HCT116 (cell line): Measurements from ENCODE around the gene PLCD3. TPM values are rescaled to one million over a fixed set of nuclear protein-coding genes. Genes with fewer than 3 reads are reported as not detected.

Source experiments
- ATAC-seq: fragments of 200-7000 bp; cut with Tn5 transposase; 2 replicates; pipeline ENCODE4 v1.9.1; 2020; ENCODE audit warnings: mild to moderate bottlenecking, moderate library complexity
- BruUV-seq: library from RNA; stranded (reverse); fragments of 400-500 nt; replicated peaks from 2 replicates; lab custom pipeline; 2021; lab: Mats Ljungman, UMichigan
- CTCF ChIA-PET: fragments of 300-600 bp; sonication (Branson Sonifier 250); formaldehyde crosslinking; loops from one replicate; lab custom pipeline; 2021; ENCODE audit warnings: antibody characterized with exemption; lab: Charles Lee
- POLR2A ChIA-PET: fragments of 300-600, 350-600 bp; sonication (Branson Sonifier 250); formaldehyde crosslinking; loops from one replicate; lab custom pipeline; 2021; ENCODE audit warnings: antibody characterized with exemption; lab: Charles Lee
- RAD21 ChIA-PET, 2 experiments: fragments of 300-600 bp; sonication (Branson Sonifier 250); formaldehyde crosslinking; loops; one replicate each; lab custom pipeline; 2023; ENCODE audit warnings: low total read pairs in 2 of 2; ENCODE audit not compliant: uncharacterized antibody in 2 of 2, unreplicated experiment in 2 of 2, low non-redundant PET in 1 of 2; lab: Charles Lee
- DNase-seq: peaks from one replicate; pipeline ENCODE4 v3.0.0-alpha.2; 2010; ENCODE audit warnings: low read depth, low spot score
- H2AFZ ChIP-seq: fragments of 200-600 bp; shearing (Covaris generic), sonication (generic); 2 replicates; pipeline ENCODE4 v1.6.1; 2017; ENCODE audit warnings: low read depth, mixed run types, mixed read lengths, antibody characterized with exemption, low read length; ENCODE audit not compliant: poor library complexity, severe bottlenecking
- H3K27ac ChIP-seq: 2 replicates; pipeline ENCODE4 v1.5.1; 2012; ENCODE audit warnings: low read depth, low read length
- H3K27me3 ChIP-seq: fragments of 200-600 bp; sonication (generic); 2 replicates; pipeline ENCODE4 v1.6.1; 2016; ENCODE audit warnings: mixed run types, low read length, mixed read lengths; ENCODE audit not compliant: insufficient read depth
- H3K36me3 ChIP-seq, 2 experiments: fragments of 200-500 bp in 1 of 2; fragments of 200-600 bp in 1 of 2; sonication (Bioruptor generic) in 1 of 2; sonication (generic) in 1 of 2; 2 replicates each; pipeline versions ENCODE4 v1.5.1 to v1.6.1; 2014 to 2016; ENCODE audit warnings: low read length in 2 of 2, inconsistent platforms in 1 of 2, mixed read lengths in 1 of 2, mixed run types in 1 of 2; ENCODE audit not compliant: insufficient read depth in 2 of 2, control insufficient read depth in 1 of 2
- H3K4me1 ChIP-seq, 2 experiments: fragments of 200-600 bp in 1 of 2; sonication (generic) in 1 of 2; 2 replicates each; pipeline versions ENCODE4 v1.5.1 to v1.6.1; 2012 to 2017; ENCODE audit warnings: low read length in 2 of 2, inconsistent platforms in 1 of 2, mild to moderate bottlenecking in 1 of 2, mixed read lengths in 1 of 2, mixed run types in 1 of 2, moderate library complexity in 1 of 2; ENCODE audit not compliant: insufficient read depth in 2 of 2, control insufficient read depth in 1 of 2
- H3K4me2 ChIP-seq: fragments of 200-600 bp; sonication (generic); 2 replicates; pipeline ENCODE4 v1.6.1; 2017; ENCODE audit warnings: mixed run types, low read length, mixed read lengths
- H3K4me3 ChIP-seq, 2 experiments: fragments of 200-600 bp in 1 of 2; sonication (generic) in 1 of 2; replicated peaks in 1 of 2; 2 replicates each; pipeline ENCODE4 v1.5.1; 2011 to 2016; ENCODE audit warnings: low read length in 2 of 2, control low read depth in 1 of 2, low read depth in 1 of 2, mild to moderate bottlenecking in 1 of 2, mixed read lengths in 1 of 2, mixed run types in 1 of 2
- H3K79me2 ChIP-seq: fragments of 200-600 bp; sonication (generic); 2 replicates; pipeline ENCODE4 v1.6.1; 2017; ENCODE audit warnings: mild to moderate bottlenecking, mixed run types, low read length, moderate library complexity, mixed read lengths; ENCODE audit not compliant: insufficient read depth
- H3K9ac ChIP-seq: fragments of 200-600 bp; sonication (generic); 2 replicates; pipeline ENCODE4 v1.6.1; 2016; ENCODE audit warnings: low read length, mixed read lengths
- H3K9me2 ChIP-seq: fragments of 200-600 bp; sonication (generic), shearing (Covaris generic); 2 replicates; pipeline ENCODE4 v1.6.1; 2017; ENCODE audit warnings: mixed run types, mild to moderate bottlenecking, moderate library complexity; ENCODE audit not compliant: insufficient read depth
- H3K9me3 ChIP-seq, 2 experiments: fragments of 200-500 bp in 1 of 2; fragments of 200-600 bp in 1 of 2; sonication (Bioruptor generic) in 1 of 2; sonication (generic) in 1 of 2; 2 replicates each; pipeline ENCODE4 v1.6.1; 2014 to 2017; ENCODE audit warnings: low read length in 2 of 2, mixed read lengths in 2 of 2, inconsistent platforms in 1 of 2, low read depth in 1 of 2, mild to moderate bottlenecking in 1 of 2, mixed run types in 1 of 2, moderate library complexity in 1 of 2; ENCODE audit not compliant: control insufficient read depth in 1 of 2, insufficient read depth in 1 of 2
- H4K20me1 ChIP-seq: fragments of 200-600 bp; sonication (generic), shearing (Covaris generic); 2 replicates; pipeline ENCODE4 v1.6.1; 2017; ENCODE audit warnings: mixed run types, mild to moderate bottlenecking, moderate library complexity; ENCODE audit not compliant: insufficient read depth
- CBX3 ChIP-seq: IDR thresholded peaks from 2 replicates; pipeline ENCODE4 v1.6.1; 2012; ENCODE audit warnings: low read depth
- REST ChIP-seq: IDR thresholded peaks from 2 replicates; pipeline ENCODE4 v1.6.1; 2012; ENCODE audit warnings: low read depth
- SP1 ChIP-seq: IDR thresholded peaks from 2 replicates; pipeline ENCODE4 v1.6.1; 2012; ENCODE audit warnings: low read depth
- YY1 ChIP-seq: IDR thresholded peaks from 2 replicates; pipeline ENCODE4 v1.6.1; 2011; ENCODE audit warnings: low read length, low read depth, moderate library complexity, mild to moderate bottlenecking; ENCODE audit not compliant: insufficient replicate concordance; ENCODE audit errors: extremely low read depth
- ZFX ChIP-seq: fragments of 450-650 bp; IDR thresholded peaks from 2 replicates; pipeline ENCODE4 v1.6.1; 2017
- intact Hi-C: fragments of 100-400 bp; cut with micrococcal nuclease; formaldehyde crosslinking; loops from 2 replicates; pipeline ENCODE4 v1.10.0; 2022
- total RNA-seq: library from RNA; stranded (reverse); gene quantifications from one replicate; pipeline ENCODE4 v1.2.1, GENCODE V29; 2021; ENCODE audit not compliant: unreplicated experiment
- TF ChIP-seq, protein P1 (sequence below): IDR thresholded peaks from 2 replicates; pipeline ENCODE4 v1.6.1; 2011; ENCODE audit warnings: mild to moderate bottlenecking, low read length, moderate library complexity; ENCODE audit not compliant: insufficient replicate concordance; ENCODE audit errors: extremely low read depth

PLCD3 gene
- total RNA-seq, 1 experiment from 2014 or later = 197 TPM

DNA sequence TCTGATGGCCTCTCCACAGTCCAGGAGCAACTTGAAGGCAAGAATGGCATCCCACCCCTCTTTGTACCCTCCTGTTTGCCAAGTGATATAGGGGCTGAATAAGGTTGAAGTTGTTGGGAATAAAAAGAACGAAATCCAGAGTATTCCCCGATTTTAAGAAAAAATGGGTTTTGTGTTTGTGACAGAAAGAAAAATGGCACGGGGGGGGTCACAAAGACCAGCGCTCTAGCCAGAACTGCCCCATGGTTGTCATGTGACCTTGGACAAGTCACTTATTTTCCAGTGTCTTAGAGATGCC, 14.2 kb upstream of the PLCD3 start:
- Histone ChIP-seq H4K20me1 (peaks cover 14% of the 10 kb centered on the region; the same call in 1 of the 2 replicates), H3K27me3 (no peaks in the 10 kb centered on the region), H3K9me2 (no peaks in the 10 kb centered on the region), H3K4me2 (peak overlapping the region; percentile 87), H3K4me1 (peaks cover 18 to 35% of the 10 kb centered on the region in 2 experiments), H2AFZ (no peak overlapping the region), H3K9me3 (no peaks in the 10 kb centered on the region), H3K4me3 (peak overlapping the region; percentile 68 to 95), H3K79me2 (peaks cover 32% of the 10 kb centered on the region), H3K36me3 (peaks cover 0 to 3% of the 10 kb centered on the region in 2 experiments; a peak in 1 of 4 replicates), H3K9ac (peak overlapping the region; percentile 98), H3K27ac (peak overlapping the region; percentile 87)
- RAD21 ChIA-PET = no interaction called here
- CTCF ChIA-PET = interaction anchor here (10.2 kb wide), 1 partner anchor 10 kb away, joined by 131 read pairs; the partner anchor contains the start of gene ACBD4
- POLR2A ChIA-PET = interaction anchor here (1.0 to 7.3 kb wide), 2 partner anchors 11 to 27 kb away, joined by 4 to 176 read pairs; partner anchors contain the start of gene ACBD4
- DNase-seq = no peak
- ATAC-seq = no peak
- no peak for TF ChIP-seq ZFX
- TF ChIP-seq REST = no peak
- TF ChIP-seq SP1 = 0 out of 2 replicates have a peak, but pooled peaks have one; percentile 15
- TF ChIP-seq, protein P1, sequence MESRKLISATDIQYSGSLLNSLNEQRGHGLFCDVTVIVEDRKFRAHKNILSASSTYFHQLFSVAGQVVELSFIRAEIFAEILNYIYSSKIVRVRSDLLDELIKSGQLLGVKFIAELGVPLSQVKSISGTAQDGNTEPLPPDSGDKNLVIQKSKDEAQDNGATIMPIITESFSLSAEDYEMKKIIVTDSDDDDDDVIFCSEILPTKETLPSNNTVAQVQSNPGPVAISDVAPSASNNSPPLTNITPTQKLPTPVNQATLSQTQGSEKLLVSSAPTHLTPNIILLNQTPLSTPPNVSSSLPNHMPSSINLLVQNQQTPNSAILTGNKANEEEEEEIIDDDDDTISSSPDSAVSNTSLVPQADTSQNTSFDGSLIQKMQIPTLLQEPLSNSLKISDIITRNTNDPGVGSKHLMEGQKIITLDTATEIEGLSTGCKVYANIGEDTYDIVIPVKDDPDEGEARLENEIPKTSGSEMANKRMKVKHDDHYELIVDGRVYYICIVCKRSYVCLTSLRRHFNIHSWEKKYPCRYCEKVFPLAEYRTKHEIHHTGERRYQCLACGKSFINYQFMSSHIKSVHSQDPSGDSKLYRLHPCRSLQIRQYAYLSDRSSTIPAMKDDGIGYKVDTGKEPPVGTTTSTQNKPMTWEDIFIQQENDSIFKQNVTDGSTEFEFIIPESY = no peak
- TF ChIP-seq YY1 = no peak
- TF ChIP-seq CBX3 = no peak
- BruUV-seq = no TSS peak
- intact Hi-C loops = loop anchor here (5.0 kb wide), 1 partner anchor 281 kb away; no protein-coding TSS in a partner anchor
